ENCODE data around the gene ZNRD2.

ZNRD2 gene

DNA sequence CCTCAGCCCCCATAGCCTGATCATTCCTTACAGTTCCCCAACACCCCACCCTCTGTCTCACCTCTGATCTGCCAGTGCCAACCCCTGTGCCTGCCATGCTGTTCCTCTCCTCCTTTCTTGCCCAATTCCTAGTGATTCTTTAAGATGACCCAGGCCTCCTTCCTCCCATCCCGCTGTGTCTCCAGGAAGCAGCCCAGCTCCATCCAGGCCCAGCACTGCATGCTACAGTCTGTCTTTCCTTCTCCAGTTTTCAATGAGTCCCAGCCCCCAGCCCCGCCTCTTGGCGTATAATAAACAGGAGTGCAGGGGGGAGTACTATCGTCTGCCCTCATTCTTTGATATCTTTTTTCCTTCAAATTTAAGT, 24.4 kb upstream of the ZNRD2 start:
- Histone ChIP-seq H3K9me3 (ENCODE audit: insufficient read depth, low read length) (no peaks in the 10 kb centered on the region), H3K27me3 (ENCODE audit: low read length) (no peaks in the 10 kb centered on the region), H3K36me3 (ENCODE audit: low read length) (no peaks in the 10 kb centered on the region), H3F3A (ENCODE audit: insufficient read depth) (peaks cover 11% of the 10 kb centered on the region), H2AFZ (ENCODE audit: low read depth, low read length, severe bottlenecking) (peak overlapping the region; percentile 73), H3K79me2 (ENCODE audit: insufficient read depth, low read length) (no peaks in the 10 kb centered on the region), H3K27ac (ENCODE audit: low read depth, low read length) (peak overlapping the region; percentile 80), H3K9ac (ENCODE audit: low read length) (peak overlapping the region; percentile 54; the same call in 1 of the 2 replicates), H4K20me1 (ENCODE audit: low read depth, low read length) (no peaks in the 10 kb centered on the region), H3K4me2 (ENCODE audit: low read depth, low read length, poor library complexity, severe bottlenecking) (peak overlapping the region; percentile 64), H3K4me3 (ENCODE audit: insufficient read depth, low read length, poor library complexity, severe bottlenecking) (peak overlapping the region; percentile 45), H3K9me2 (replicated peaks; ENCODE audit: insufficient read depth, low read length) (no peaks in the 10 kb centered on the region)
- TF ChIP-seq, protein P1, sequence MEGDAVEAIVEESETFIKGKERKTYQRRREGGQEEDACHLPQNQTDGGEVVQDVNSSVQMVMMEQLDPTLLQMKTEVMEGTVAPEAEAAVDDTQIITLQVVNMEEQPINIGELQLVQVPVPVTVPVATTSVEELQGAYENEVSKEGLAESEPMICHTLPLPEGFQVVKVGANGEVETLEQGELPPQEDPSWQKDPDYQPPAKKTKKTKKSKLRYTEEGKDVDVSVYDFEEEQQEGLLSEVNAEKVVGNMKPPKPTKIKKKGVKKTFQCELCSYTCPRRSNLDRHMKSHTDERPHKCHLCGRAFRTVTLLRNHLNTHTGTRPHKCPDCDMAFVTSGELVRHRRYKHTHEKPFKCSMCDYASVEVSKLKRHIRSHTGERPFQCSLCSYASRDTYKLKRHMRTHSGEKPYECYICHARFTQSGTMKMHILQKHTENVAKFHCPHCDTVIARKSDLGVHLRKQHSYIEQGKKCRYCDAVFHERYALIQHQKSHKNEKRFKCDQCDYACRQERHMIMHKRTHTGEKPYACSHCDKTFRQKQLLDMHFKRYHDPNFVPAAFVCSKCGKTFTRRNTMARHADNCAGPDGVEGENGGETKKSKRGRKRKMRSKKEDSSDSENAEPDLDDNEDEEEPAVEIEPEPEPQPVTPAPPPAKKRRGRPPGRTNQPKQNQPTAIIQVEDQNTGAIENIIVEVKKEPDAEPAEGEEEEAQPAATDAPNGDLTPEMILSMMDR (IDR thresholded peaks at IDR 0.05; ENCODE audit: insufficient read depth, low read length, poor library complexity, severe bottlenecking), result no peak
- TF ChIP-seq EZH2phosphoT487 (conservative IDR thresholded peaks at IDR 0.05; ENCODE audit: low read length), result no peak; the same call in 1 of the 2 replicates

DNA sequence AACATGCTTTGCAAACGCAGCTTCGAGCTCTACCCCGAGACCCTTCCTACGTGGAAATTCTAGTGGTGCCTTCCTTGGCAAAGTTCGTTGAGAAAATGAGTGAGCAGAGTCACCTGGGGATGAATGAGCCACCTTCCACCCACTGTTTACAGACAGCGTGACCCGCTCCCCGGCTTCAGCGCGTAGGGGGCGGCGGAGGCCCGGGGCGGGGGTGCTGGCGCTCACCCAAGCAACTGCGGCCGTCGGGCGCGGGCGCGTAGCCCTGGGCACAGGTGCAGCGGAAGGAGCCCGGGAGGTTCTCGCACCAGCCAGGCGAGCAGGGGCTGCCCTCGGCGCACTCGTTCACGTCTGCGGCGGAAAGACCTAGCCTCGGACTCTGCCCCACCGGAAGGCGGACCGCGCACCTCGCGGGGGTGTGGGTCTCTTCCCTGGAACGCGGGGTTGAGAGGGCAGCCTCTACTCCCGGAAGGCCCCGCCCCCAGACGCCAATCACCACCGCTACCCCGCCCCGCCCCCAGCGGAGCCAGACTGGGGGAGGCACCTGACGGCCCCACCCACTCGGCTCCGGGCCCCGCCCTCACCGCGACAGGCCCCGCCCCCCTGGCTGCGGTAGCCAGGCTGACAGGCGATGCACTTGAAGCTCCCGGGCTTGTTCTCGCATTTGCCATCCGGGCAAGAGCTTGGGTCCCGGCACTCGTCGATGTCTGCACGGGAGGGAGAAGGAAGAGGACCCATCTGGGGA, 23.9 kb upstream of the ZNRD2 start:
- TF ChIP-seq, protein P1 (IDR thresholded peaks at IDR 0.05; ENCODE audit: insufficient read depth, low read length, poor library complexity, severe bottlenecking), result no peak
- TF ChIP-seq EZH2phosphoT487 (conservative IDR thresholded peaks at IDR 0.05; ENCODE audit: low read length), result no peak
- Histone ChIP-seq H2AFZ (ENCODE audit: low read depth, low read length, severe bottlenecking) (peak overlapping the region; percentile 73), H3K27me3 (ENCODE audit: low read length) (no peaks in the 10 kb centered on the region), H3K36me3 (ENCODE audit: low read length) (no peaks in the 10 kb centered on the region), H4K20me1 (ENCODE audit: low read depth, low read length) (no peaks in the 10 kb centered on the region), H3K27ac (ENCODE audit: low read depth, low read length) (peak overlapping the region; percentile 80), H3K9ac (ENCODE audit: low read length) (peak overlapping the region; percentile 54), H3K79me2 (ENCODE audit: insufficient read depth, low read length) (no peaks in the 10 kb centered on the region), H3K4me3 (ENCODE audit: insufficient read depth, low read length, poor library complexity, severe bottlenecking) (peak overlapping the region; percentile 45), H3K9me2 (replicated peaks; ENCODE audit: insufficient read depth, low read length) (no peaks in the 10 kb centered on the region), H3K9me3 (ENCODE audit: insufficient read depth, low read length) (no peaks in the 10 kb centered on the region), H3F3A (ENCODE audit: insufficient read depth) (peaks cover 11% of the 10 kb centered on the region), H3K4me2 (ENCODE audit: low read depth, low read length, poor library complexity, severe bottlenecking) (peak overlapping the region; percentile 64)

DNA sequence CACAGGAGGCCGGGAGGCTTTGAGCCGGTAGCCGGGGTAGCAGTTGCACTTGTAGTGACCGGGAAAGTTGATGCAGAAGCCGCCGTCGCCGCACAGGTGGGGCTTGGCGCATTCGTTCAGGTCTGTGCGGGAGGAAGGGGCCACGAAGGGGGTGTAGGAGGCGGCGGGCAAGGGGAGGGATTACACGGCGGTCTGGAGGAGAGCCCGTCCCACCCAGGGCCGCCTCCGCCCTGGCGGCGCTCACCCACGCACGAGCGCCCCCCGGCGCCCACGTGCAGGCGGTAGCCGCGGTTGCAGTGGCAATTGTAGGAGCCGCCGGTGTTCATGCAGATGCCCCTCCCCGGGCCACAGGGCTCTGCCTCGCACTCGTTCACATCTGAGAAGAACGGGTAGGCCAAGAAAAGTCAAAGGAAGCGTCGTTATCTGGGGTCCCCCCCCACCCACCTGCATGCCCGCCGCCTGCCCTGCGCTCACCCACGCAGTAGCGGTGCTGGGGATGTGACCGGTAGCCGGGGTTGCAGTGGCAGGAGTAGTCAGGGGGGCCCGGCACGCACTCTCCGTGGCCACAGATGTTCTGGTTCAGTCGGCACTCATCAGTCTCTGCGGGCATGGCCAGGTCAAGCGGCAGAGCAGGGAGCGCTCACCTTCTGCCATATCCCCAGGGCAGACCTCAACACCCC, 22.7 kb upstream of the ZNRD2 start:
- Histone ChIP-seq H3K36me3 (ENCODE audit: low read length) (no peaks in the 10 kb centered on the region), H3K79me2 (ENCODE audit: insufficient read depth, low read length) (no peaks in the 10 kb centered on the region), H3K9me2 (replicated peaks; ENCODE audit: insufficient read depth, low read length) (no peaks in the 10 kb centered on the region), H3K27ac (ENCODE audit: low read depth, low read length) (no peak overlapping the region), H3K9ac (ENCODE audit: low read length) (no peak overlapping the region; the same call in 1 of the 2 replicates), H3K9me3 (ENCODE audit: insufficient read depth, low read length) (no peaks in the 10 kb centered on the region), H3F3A (ENCODE audit: insufficient read depth) (peaks cover 11% of the 10 kb centered on the region), H3K4me2 (ENCODE audit: low read depth, low read length, poor library complexity, severe bottlenecking) (peak overlapping the region; percentile 64), H4K20me1 (ENCODE audit: low read depth, low read length) (no peaks in the 10 kb centered on the region), H3K4me3 (ENCODE audit: insufficient read depth, low read length, poor library complexity, severe bottlenecking) (no peak overlapping the region), H3K27me3 (ENCODE audit: low read length) (no peaks in the 10 kb centered on the region), H2AFZ (ENCODE audit: low read depth, low read length, severe bottlenecking) (no peak overlapping the region)
- TF ChIP-seq, protein P1 (IDR thresholded peaks at IDR 0.05; ENCODE audit: insufficient read depth, low read length, poor library complexity, severe bottlenecking), result no peak
- TF ChIP-seq EZH2phosphoT487 (conservative IDR thresholded peaks at IDR 0.05; ENCODE audit: low read length), result no peak
